ENCODE data around the gene ALDH9A1.

- TF ChIP-seq SP1 (IDR thresholded peaks at IDR 0.05; ENCODE audit: low read depth, low read length) (no peak), POLR2A (IDR thresholded peaks at IDR 0.05; ENCODE audit: control extremely low read depth in 1 of 2, low read depth in 2 of 2, low read length in 2 of 2) (no peak), JUN (IDR thresholded peaks at IDR 0.05; ENCODE audit: low read depth, low read length) (no peak), YY1 (IDR thresholded peaks at IDR 0.05; ENCODE audit: low read depth, low read length) (no peak), ATF3 (IDR thresholded peaks at IDR 0.05; ENCODE audit: insufficient read depth, low read depth, low read length) (no peak)
- TF ChIP-seq, protein P1, sequence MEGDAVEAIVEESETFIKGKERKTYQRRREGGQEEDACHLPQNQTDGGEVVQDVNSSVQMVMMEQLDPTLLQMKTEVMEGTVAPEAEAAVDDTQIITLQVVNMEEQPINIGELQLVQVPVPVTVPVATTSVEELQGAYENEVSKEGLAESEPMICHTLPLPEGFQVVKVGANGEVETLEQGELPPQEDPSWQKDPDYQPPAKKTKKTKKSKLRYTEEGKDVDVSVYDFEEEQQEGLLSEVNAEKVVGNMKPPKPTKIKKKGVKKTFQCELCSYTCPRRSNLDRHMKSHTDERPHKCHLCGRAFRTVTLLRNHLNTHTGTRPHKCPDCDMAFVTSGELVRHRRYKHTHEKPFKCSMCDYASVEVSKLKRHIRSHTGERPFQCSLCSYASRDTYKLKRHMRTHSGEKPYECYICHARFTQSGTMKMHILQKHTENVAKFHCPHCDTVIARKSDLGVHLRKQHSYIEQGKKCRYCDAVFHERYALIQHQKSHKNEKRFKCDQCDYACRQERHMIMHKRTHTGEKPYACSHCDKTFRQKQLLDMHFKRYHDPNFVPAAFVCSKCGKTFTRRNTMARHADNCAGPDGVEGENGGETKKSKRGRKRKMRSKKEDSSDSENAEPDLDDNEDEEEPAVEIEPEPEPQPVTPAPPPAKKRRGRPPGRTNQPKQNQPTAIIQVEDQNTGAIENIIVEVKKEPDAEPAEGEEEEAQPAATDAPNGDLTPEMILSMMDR (IDR thresholded peaks at IDR 0.05; ENCODE audit: control extremely low read depth in 1 of 3, insufficient read depth in 1 of 3, low read depth in 1 of 3, low read length in 3 of 3): no peak
Measured at GRCh38 chr1:165671526-165671925, 26.8 kb downstream of the ALDH9A1 start.

All from H1 (cell line).